Activated CD4-positive, CD25-positive, alpha-beta regulatory T cell treated with anti-CD3 and anti-CD28 coated beads, Interleukin-2, amount 50 U/mL, for 16 hours (primary cell): ENCODE data around the gene TMEM212.
"Not testable (repeated sequence)": the region's sequence is repeated elsewhere in the genome, so short reads cannot be mapped to it uniquely, and the experiment has no call there.

Experiments used
- DNase-seq: peaks from one replicate; pipeline ENCODE4 v3.0.0-alpha.2; 2020; ENCODE audit warnings: low read depth, low spot score

The TMEM212 gene

DNA sequence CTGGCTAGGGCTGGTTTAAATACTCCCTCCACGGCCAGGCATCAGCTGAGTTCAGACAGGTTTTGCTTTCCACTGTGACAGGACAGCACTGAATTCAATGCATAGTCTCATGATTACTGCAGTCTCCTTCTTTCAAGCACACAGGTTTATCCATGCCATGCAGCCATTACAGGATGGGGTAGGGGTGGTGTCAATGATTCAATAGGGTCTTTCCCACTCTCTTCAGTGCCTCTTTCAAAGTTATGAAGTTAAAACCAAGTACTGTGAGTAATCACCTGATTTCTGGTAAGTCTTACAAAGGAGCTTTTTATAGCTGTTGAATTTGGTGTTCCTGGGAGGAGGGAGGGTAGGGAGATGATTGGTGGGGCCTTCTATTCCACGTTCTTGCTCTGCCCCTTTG is 47.2 kb downstream of the TMEM212 start:
- DNase-seq = no peak

GRCh38 chr3:171892457-171892856 is 49.3 kb downstream of the TMEM212 start:
- no peak for DNase-seq

DNA sequence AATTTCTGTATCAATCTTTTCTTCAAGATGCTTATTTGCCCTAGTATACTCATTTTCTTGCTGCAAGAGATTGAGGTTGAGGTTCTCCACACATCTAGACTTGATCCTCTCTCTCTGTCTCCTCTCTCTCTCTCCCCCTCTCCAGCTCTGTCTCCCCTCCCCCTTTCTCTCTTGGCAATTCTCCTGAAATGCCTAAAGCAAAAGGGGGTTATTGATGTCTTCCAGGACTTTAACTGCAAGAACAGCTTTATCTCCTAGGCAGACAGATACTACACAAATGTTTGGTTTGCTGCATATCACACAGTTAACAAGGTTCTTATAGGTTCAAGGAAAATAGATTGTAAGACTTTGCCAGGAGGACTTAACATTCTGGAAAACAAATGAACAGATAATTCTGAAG is 52.1 kb downstream of the TMEM212 start:
- no peak for DNase-seq

DNA sequence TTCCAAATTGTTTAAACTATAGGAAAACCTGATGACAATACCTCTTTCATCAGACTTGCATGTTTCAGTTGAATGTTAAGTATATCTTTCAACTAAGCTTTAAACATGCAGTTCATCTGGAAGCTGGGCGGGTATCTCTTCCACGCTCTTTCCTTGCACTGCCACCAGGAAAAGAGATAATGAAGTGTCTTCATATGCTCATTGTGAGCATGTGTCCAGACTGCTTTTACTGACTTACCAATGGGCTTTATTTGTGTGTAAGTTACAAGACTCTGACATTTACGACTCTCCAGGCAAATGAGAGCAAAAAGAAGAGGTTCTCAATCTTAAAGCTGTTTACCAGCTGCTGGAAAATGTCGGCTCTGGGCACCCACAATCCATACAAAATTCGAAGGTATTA is 52.8 kb downstream of the TMEM212 start:
- DNase-seq = no peak

DNA sequence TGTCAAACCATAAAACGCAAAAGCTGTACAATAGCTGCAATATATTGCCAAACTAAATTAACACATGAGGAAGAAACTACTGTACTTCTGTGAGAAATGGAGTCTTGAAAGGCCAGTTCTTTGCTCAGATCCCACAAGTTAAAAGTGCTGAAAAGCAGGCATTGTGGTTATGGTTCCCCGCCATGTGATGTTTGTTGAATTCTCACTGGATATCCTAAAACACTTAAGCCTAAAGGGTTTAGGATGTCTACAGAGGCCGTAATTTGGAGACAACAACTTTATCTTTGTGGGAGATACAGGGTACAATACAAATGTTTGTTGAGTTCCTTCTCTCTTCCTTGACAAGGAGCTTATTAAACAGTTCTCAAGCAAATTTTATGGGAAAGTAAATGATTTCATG is 53.2 kb downstream of the TMEM212 start:
- no peak for DNase-seq

DNA sequence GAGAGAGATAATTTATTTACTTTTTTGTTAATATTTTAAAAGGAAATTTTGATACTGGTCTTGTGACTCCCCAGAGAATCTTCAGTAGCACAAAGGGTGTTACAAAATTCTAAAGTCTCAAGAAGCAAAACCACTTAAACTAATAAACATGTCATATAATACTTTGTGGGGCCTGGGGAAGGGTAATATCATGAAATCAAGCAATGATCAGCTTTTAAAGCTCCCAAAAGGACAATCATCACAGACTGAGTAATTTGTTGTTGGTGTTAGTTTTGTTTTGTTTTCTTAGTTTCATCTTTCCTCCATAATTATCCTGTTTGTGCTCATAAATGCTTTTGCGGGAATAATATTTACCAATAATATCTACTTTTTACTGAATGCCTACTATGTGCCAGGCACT is 55.0 kb downstream of the TMEM212 start:
- DNase-seq = no peak

GRCh38 chr3:171900446-171900845 is 57.3 kb downstream of the TMEM212 start:
- no peak for DNase-seq

DNA sequence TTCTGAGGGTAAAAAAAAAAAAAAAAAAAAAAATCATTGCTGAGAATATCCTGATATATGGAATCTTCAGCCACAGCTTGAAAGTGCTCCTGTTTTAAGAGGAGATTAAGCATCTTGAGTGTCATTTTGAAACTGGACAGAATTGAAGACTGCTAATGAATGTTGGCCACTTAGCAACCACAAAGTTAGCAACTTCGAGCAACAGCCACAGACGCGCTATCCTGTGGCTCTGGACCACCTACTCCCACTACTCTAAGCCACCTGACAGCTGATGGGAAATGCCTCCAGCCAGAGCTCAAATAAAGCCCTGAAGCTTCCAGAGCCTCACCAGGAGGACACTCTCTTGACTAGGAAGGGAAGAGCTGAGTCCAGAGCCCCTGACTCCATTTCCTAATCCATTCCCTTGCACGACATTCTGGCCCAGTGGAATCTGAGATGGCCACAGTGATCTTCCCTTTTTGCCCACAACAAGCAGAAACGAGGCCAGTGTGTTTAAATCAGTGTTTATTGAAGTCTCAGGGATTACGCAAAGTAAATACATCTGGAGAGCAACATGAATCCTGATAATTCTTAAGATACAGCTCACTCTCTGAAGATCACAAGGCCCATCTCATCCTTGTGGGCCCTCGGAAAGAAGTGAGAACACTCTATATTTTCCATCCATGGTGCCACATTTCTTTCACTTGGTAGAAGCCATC is 58.6 kb downstream of the TMEM212 start:
- DNase-seq = no peak

- no peak for DNase-seq
Observed at GRCh38 chr3:171904829-171905228, 61.7 kb downstream of the TMEM212 start.

DNA sequence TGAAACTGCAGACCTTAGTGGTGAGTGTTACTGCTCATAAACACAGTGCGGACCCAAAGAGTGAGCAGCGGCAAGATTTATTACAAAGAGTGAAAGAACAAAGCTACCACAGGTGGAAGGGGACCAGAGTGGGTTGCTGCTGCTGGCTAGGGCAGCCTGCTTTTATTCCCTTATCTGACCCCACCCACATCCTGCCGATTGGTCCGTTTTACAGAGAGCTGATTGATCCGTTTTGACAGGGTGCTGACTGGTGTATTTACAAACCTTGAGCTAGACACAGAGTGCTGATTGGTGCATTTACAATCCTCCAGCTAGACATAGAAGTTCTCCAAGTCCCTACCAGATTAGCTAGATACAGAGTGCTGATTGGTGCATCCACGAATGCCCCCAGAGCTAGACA is 63.4 kb downstream of the TMEM212 start:
- not testable (repeated sequence) for DNase-seq

DNA sequence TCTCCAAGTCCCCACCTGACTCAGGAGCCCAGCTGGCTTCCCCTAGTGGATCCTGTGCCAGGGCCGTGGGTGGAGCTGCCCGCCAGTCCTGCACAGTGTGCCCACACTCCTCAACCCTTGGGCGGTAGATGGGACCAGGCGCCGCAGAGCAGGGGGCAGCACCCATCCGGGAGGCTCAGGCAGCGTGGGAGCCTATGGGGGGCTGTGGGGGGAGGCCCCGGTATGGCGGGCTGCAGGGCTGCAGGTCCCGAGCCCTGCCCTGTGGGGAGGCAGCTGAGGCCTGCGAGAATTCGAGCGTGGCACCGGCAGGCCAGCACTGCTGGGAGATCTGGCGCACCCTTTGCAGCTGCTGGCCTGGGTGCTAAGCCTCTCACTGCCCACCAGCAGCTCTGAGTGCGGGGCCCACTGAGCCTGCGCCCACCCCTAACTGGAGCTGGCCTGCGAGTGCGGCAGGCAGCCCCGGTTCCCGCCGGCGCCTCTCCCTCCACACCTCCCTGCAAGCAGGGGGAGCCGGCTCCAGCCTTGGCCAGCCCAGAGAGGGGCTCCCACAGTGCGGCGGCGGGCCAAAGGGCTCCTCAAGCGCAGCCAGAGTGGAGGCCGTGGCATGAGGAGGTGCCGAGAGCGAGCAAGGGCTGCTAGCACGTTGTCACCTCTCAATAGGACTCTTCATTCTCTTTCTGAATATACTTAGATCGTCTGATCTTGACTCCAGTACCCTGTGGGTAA is 64.0 kb downstream of the TMEM212 start:
- no peak for DNase-seq

GRCh38 chr3:171907761-171908160 is 64.6 kb downstream of the TMEM212 start:
- no peak for DNase-seq

DNA sequence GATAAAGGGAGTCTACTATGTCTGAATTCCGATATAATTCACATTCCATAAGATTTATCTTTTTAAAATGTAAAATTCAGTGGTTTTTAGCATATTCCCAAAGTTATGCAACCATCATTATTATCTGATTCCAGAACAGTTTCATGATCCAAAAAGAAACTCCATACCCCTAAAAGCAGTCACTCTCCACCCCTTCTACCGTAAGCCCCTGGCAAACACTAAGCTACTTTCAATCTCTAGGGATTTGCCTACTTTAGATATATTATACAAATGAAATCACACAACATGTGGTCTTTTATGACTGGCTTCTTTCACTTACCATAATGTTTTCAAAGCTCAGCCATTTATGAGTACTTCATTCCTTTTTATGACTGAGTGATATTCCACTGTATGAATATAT is 65.6 kb downstream of the TMEM212 start:
- no peak for DNase-seq
